CD14-positive monocyte (primary cell): ENCODE data around the gene OTOG. TPM values are rescaled to one million over a fixed set of nuclear protein-coding genes. Genes with fewer than 3 reads are reported as not detected.

Source experiments
- DNase-seq, 3 donors: peaks; one replicate each; pipeline ENCODE4 v3.0.0-alpha.2; 2011 to 2022
- H2AFZ ChIP-seq: 2 replicates; pipeline ENCODE4 v1.6.0; 2012; ENCODE audit warnings: mild to moderate bottlenecking, low read depth, low read length, inconsistent platforms; ENCODE audit not compliant: insufficient read depth, poor library complexity, severe bottlenecking
- H3K27ac ChIP-seq, 2 donors: 1 replicate in 1 of 2; 2 replicates in 1 of 2; pipeline ENCODE4 v1.5.1; 2012 to 2013; ENCODE audit warnings: low read length in 2 of 2, control low read depth in 1 of 2, inconsistent platforms in 1 of 2, low read depth in 1 of 2, mild to moderate bottlenecking in 1 of 2
- H3K27me3 ChIP-seq, 2 donors: one replicate each; pipeline versions ENCODE4 v1.6.0 to v1.6.1; 2011 to 2013; ENCODE audit warnings: low read length in 2 of 2; ENCODE audit not compliant: control insufficient read depth in 2 of 2, insufficient read depth in 2 of 2
- H3K36me3 ChIP-seq, 2 donors: replicated peaks in 1 of 2; 1 replicate in 1 of 2; 2 replicates in 1 of 2; pipeline versions ENCODE4 v1.5.1 to v1.6.1; 2012 to 2013; ENCODE audit warnings: low read length in 2 of 2, control low read depth in 1 of 2, inconsistent platforms in 1 of 2, mild to moderate bottlenecking in 1 of 2; ENCODE audit not compliant: insufficient read depth in 2 of 2, control insufficient read depth in 1 of 2
- H3K4me1 ChIP-seq, 2 donors: 1 replicate in 1 of 2; 2 replicates in 1 of 2; pipeline versions ENCODE4 v1.5.1 to v1.6.1; 2012 to 2013; ENCODE audit warnings: low read length in 2 of 2, control low read depth in 1 of 2, inconsistent platforms in 1 of 2, mild to moderate bottlenecking in 1 of 2, moderate library complexity in 1 of 2; ENCODE audit not compliant: insufficient read depth in 2 of 2, control insufficient read depth in 1 of 2
- H3K4me2 ChIP-seq: replicated peaks from 2 replicates; pipeline ENCODE3; 2012; ENCODE audit warnings: low read length, moderate library complexity, mild to moderate bottlenecking; ENCODE audit not compliant: poor library complexity, severe bottlenecking; ENCODE audit errors: extremely low read depth
- H3K4me3 ChIP-seq, 3 experiments: fragments of 200-600 bp in 1 of 3; sonication (generic) in 1 of 3; replicated peaks in 1 of 3; 1 replicate in 2 of 3; 2 replicates in 1 of 3; pipeline ENCODE4 v1.5.1; 2011 to 2013; ENCODE audit warnings: low read length in 3 of 3, mild to moderate bottlenecking in 3 of 3, control low read depth in 2 of 3, low read depth in 2 of 3, inconsistent platforms in 1 of 3, moderate library complexity in 1 of 3
- H3K79me2 ChIP-seq: 2 replicates; pipeline ENCODE4 v1.6.0; 2012; ENCODE audit warnings: mild to moderate bottlenecking, control low read depth, inconsistent platforms, low read length, moderate library complexity; ENCODE audit not compliant: insufficient read depth
- H3K9ac ChIP-seq: 2 replicates; pipeline ENCODE4 v1.6.0; 2017; ENCODE audit warnings: low read length, mild to moderate bottlenecking; ENCODE audit not compliant: insufficient read depth, poor library complexity, severe bottlenecking
- H3K9me3 ChIP-seq, 2 donors: replicated peaks in 1 of 2; 1 replicate in 1 of 2; 2 replicates in 1 of 2; pipeline versions ENCODE4 v1.5.1 to v1.6.1; 2012 to 2013; ENCODE audit warnings: low read length in 2 of 2, control low read depth in 1 of 2; ENCODE audit not compliant: control insufficient read depth in 1 of 2, insufficient read depth in 1 of 2
- H4K20me1 ChIP-seq: 2 replicates; pipeline ENCODE4 v1.6.0; 2012; ENCODE audit warnings: mild to moderate bottlenecking, low read length, control low read depth, moderate library complexity; ENCODE audit not compliant: insufficient read depth
- H3K27ac Mint-ChIP-seq, 7 donors: one replicate each; pipeline ENCODE4 v1.8.0; 2020; ENCODE audit warnings: mild to moderate bottlenecking in 7 of 7, mixed read lengths in 7 of 7, moderate library complexity in 6 of 7, inconsistent platforms in 2 of 7
- H3K27me3 Mint-ChIP-seq, 3 donors: one replicate each; pipeline ENCODE4 v1.8.0; 2021 to 2022; ENCODE audit warnings: low read depth in 3 of 3, mild to moderate bottlenecking in 3 of 3, mixed read lengths in 3 of 3, moderate library complexity in 3 of 3, inconsistent platforms in 1 of 3
- H3K36me3 Mint-ChIP-seq, 2 donors: one replicate each; pipeline ENCODE4 v1.8.0; 2020; ENCODE audit warnings: mixed read lengths in 2 of 2, inconsistent platforms in 1 of 2, mild to moderate bottlenecking in 1 of 2
- H3K4me1 Mint-ChIP-seq: one replicate; pipeline ENCODE4 v1.8.0; 2020; ENCODE audit warnings: mild to moderate bottlenecking, mixed read lengths
- H3K4me3 Mint-ChIP-seq, 2 donors: one replicate each; pipeline ENCODE4 v1.8.0; 2020; ENCODE audit warnings: mild to moderate bottlenecking in 2 of 2, mixed read lengths in 2 of 2, moderate library complexity in 1 of 2
- H3K9me3 Mint-ChIP-seq, 7 donors: one replicate each; pipeline ENCODE4 v1.8.0; 2020 to 2022; ENCODE audit warnings: mixed read lengths in 7 of 7, mild to moderate bottlenecking in 6 of 7, moderate library complexity in 6 of 7, inconsistent platforms in 2 of 7
- CTCF ChIP-seq: fragments of 200-600 bp; IDR thresholded peaks from one replicate; pipeline ENCODE4 v1.8.0; 2022; ENCODE audit warnings: antibody characterized with exemption, mild to moderate bottlenecking
- WGBS: methylation state at CpG from one replicate; pipeline ENCODE4 v1.1.5; 2013; ENCODE audit warnings: missing lambda C conversion rate; ENCODE audit not compliant: insufficient coverage; 5-methylcytosine and 5-hydroxymethylcytosine counted together
- intact Hi-C, 2 donors: fragments of 100-400 bp; cut with micrococcal nuclease; formaldehyde crosslinking; loops; one replicate each; pipeline versions ENCODE4 v1.15.0 to v1.15.1; 2023
- polyA plus RNA-seq, 3 donors: library from polyadenylated mRNA; depleted of rRNA in 1 of 3; unstranded in 2 of 3; stranded (reverse) in 1 of 3; fragments of 300-500 nt in 2 of 3; fragments of >200 nt in 1 of 3; fragmentation: Illumina TruSeq in 2 of 3; gene quantifications; 1 replicate in 2 of 3; 2 replicates in 1 of 3; pipeline ENCODE4 v1.2.3, GENCODE V29; 2012 to 2021

OTOG gene
- polyA plus RNA-seq, 3 donors, result not detected

GRCh38 chr11:17515443-17516176 lies 31.4 kb upstream of the OTOG start:
- DNase-seq, result no peak
- Histone ChIP-seq H3K4me1 (no peaks in the 10 kb centered on the region), H3K4me2 (no peak overlapping the region), H2AFZ (no peak overlapping the region), H3K4me3 (no peak overlapping the region), H3K36me3 (no peaks in the 10 kb centered on the region), H3K9ac (no peak overlapping the region), H3K9me3 (no peaks in the 10 kb centered on the region), H4K20me1 (no peaks in the 10 kb centered on the region), H3K27ac (no peak overlapping the region), H3K27me3 (no peaks in the 10 kb centered on the region), H3K79me2 (no peaks in the 10 kb centered on the region)
- intact Hi-C loops, result no loop called here
- Mint-ChIP-seq H3K4me3 (no peak overlapping the region), H3K27ac (no peak overlapping the region), H3K4me1 (no peaks in the 10 kb centered on the region), H3K36me3 (no peaks in the 10 kb centered on the region), H3K9me3 (no peaks in the 10 kb centered on the region), H3K27me3 (peaks cover 2 to 9% (median 3%) of the 10 kb centered on the region in 3 donors)
- TF ChIP-seq CTCF, result no peak
- WGBS, result 93% methylated on average over 3 of the region's 5 CpGs

GRCh38 chr11:17516551-17517150 lies 30.4 kb upstream of the OTOG start:
- peaks cover 0 to 2% (median 0%) of the 10 kb centered on the region in 7 donors for H3K9me3 Mint-ChIP-seq
- no peaks in the 10 kb centered on the region for H3K9me3 ChIP-seq
- no peaks in the 10 kb centered on the region for H3K27me3 ChIP-seq
- no peak overlapping the region for H3K4me2 ChIP-seq
- no peak overlapping the region for H2AFZ ChIP-seq
- no peak overlapping the region for H3K27ac ChIP-seq
- WGBS, result 95% methylated on average over 5 of the region's 7 CpGs
- H3K27ac Mint-ChIP-seq, result no peak overlapping the region
- peaks cover 3 to 9% (median 3%) of the 10 kb centered on the region in 3 donors for H3K27me3 Mint-ChIP-seq
- intact Hi-C loops, result no loop called here
- H3K36me3 ChIP-seq, result no peaks in the 10 kb centered on the region
- H3K79me2 ChIP-seq, result no peaks in the 10 kb centered on the region
- no peak for DNase-seq
- no peak for TF ChIP-seq CTCF
- no peaks in the 10 kb centered on the region for H3K36me3 Mint-ChIP-seq
- H3K4me3 ChIP-seq, result no peak overlapping the region
- H4K20me1 ChIP-seq, result no peaks in the 10 kb centered on the region
- no peak overlapping the region for H3K9ac ChIP-seq
- no peaks in the 10 kb centered on the region for H3K4me1 ChIP-seq
- no peaks in the 10 kb centered on the region for H3K4me1 Mint-ChIP-seq
- no peak overlapping the region for H3K4me3 Mint-ChIP-seq
